ENCODE measurements around the gene KCNQ1.

The KCNQ1 gene

GRCh38 chr11:2735053-2735589 is 290.3 kb downstream of the KCNQ1 start:
- no peak for ATAC-seq
- TF ChIP-seq TOX (CRISPR knock-in tag; IDR thresholded peaks at IDR 0.05; ENCODE audit: borderline replicate concordance) (no peak), CREB5 (CRISPR knock-in tag; IDR thresholded peaks at IDR 0.05; ENCODE audit: low read depth) (no peak), BACH2 (CRISPR knock-in tag; IDR thresholded peaks at IDR 0.05; ENCODE audit: borderline replicate concordance) (no peak), ARNTL (CRISPR knock-in tag; IDR thresholded peaks at IDR 0.05; ENCODE audit: borderline replicate concordance, low read depth) (no peak), OSR1 (CRISPR knock-in tag; IDR thresholded peaks at IDR 0.05) (no peak), CSDC2 (CRISPR knock-in tag; IDR thresholded peaks at IDR 0.05) (no peak), ZNF8 (CRISPR knock-in tag; IDR thresholded peaks at IDR 0.05) (no peak), ZNF70 (CRISPR knock-in tag; IDR thresholded peaks at IDR 0.05) (no peak), ESRRG (CRISPR knock-in tag; IDR thresholded peaks at IDR 0.05) (no peak), ZFP3 (CRISPR knock-in tag; IDR thresholded peaks at IDR 0.05) (no peak), SNAI2 (CRISPR knock-in tag; IDR thresholded peaks at IDR 0.05) (no peak), GLIS3 (CRISPR knock-in tag; IDR thresholded peaks at IDR 0.05) (no peak), ZFP30 (CRISPR knock-in tag; IDR thresholded peaks at IDR 0.05) (no peak)

GRCh38 chr11:2736577-2737225 is 291.9 kb downstream of the KCNQ1 start:
- no peak for ATAC-seq
- TF ChIP-seq ZNF70 (CRISPR knock-in tag; IDR thresholded peaks at IDR 0.05) (no peak), ARNTL (CRISPR knock-in tag; IDR thresholded peaks at IDR 0.05; ENCODE audit: borderline replicate concordance, low read depth) (no peak), SNAI2 (CRISPR knock-in tag; IDR thresholded peaks at IDR 0.05) (no peak), ESRRG (CRISPR knock-in tag; IDR thresholded peaks at IDR 0.05) (no peak), ZC3H10 (CRISPR knock-in tag; IDR thresholded peaks at IDR 0.05) (no peak), CSRNP3 (CRISPR knock-in tag; IDR thresholded peaks at IDR 0.05) (no peak), POU6F1 (CRISPR knock-in tag; IDR thresholded peaks at IDR 0.05; ENCODE audit: borderline replicate concordance, low read depth) (no peak), PATZ1 (CRISPR knock-in tag; IDR thresholded peaks at IDR 0.05; ENCODE audit: borderline replicate concordance) (no peak), ISL1 (CRISPR knock-in tag; IDR thresholded peaks at IDR 0.05) (no peak), TCF4 (CRISPR knock-in tag; IDR thresholded peaks at IDR 0.05; ENCODE audit: borderline replicate concordance) (no peak)

GRCh38 chr11:2737226-2737590 is 292.4 kb downstream of the KCNQ1 start:
- ATAC-seq, result no peak
- TF ChIP-seq ZFP3 (CRISPR knock-in tag; IDR thresholded peaks at IDR 0.05), result no peak
- TF ChIP-seq CSRNP3 (CRISPR knock-in tag; IDR thresholded peaks at IDR 0.05), result no peak
- TF ChIP-seq ISL1 (CRISPR knock-in tag; IDR thresholded peaks at IDR 0.05), result no peak
- TF ChIP-seq TOX (CRISPR knock-in tag; IDR thresholded peaks at IDR 0.05; ENCODE audit: borderline replicate concordance), result no peak
- TF ChIP-seq POU6F1 (CRISPR knock-in tag; IDR thresholded peaks at IDR 0.05; ENCODE audit: borderline replicate concordance, low read depth), result no peak
- TF ChIP-seq PPARA (CRISPR knock-in tag; IDR thresholded peaks at IDR 0.05; ENCODE audit: borderline replicate concordance), result no peak
- TF ChIP-seq PATZ1 (CRISPR knock-in tag; IDR thresholded peaks at IDR 0.05; ENCODE audit: borderline replicate concordance), result no peak
- TF ChIP-seq GLIS3 (CRISPR knock-in tag; IDR thresholded peaks at IDR 0.05), result no peak
- TF ChIP-seq ZNF8 (CRISPR knock-in tag; IDR thresholded peaks at IDR 0.05), result no peak
- no peak for TF ChIP-seq CREB5 (CRISPR knock-in tag; IDR thresholded peaks at IDR 0.05; ENCODE audit: low read depth)

Measured in SK-N-SH treated with all-trans-retinoic acid at 6 μM for 48 hours (cell line).